NB4 (cell line): ENCODE results near the gene HMCN2.

Source experiments
- CTCF ChIP-seq: IDR thresholded peaks from one replicate; pipeline ENCODE4 v1.5.1; 2012; ENCODE audit warnings: low read depth, low read length
- POLR2A ChIP-seq: IDR thresholded peaks from 2 replicates; pipeline ENCODE4 v1.6.1; 2011; ENCODE audit warnings: mild to moderate bottlenecking; ENCODE audit not compliant: insufficient read length; ENCODE audit errors: extremely low read depth
- TF ChIP-seq, protein P1 (sequence below): IDR thresholded peaks from 2 replicates; pipeline ENCODE4 v1.6.1; 2011; ENCODE audit warnings: low read depth, low read length

GRCh38 chr9:130410443-130410842, 144.9 kb downstream of the HMCN2 start:
- TF ChIP-seq CTCF, result no peak
- TF ChIP-seq POLR2A, result no peak
- TF ChIP-seq, protein P1, sequence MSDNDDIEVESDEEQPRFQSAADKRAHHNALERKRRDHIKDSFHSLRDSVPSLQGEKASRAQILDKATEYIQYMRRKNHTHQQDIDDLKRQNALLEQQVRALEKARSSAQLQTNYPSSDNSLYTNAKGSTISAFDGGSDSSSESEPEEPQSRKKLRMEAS, result no peak
